Activated B cell treated with CpG ODN at 0.5 μM for 24 hours (primary cell): Measurements from ENCODE around the gene GLA. TPM values are rescaled to one million over a fixed set of nuclear protein-coding genes. Genes with fewer than 3 reads are reported as not detected.

Source experiments
- ATAC-seq: fragments of 200-7000 bp; cut with Tn5 transposase; one replicate; pipeline ENCODE4 v1.10.0; 2021; ENCODE audit warnings: low read depth, mild to moderate bottlenecking, moderate library complexity
- CTCF ChIA-PET: fragments of 350-600 bp; sonication (Branson Sonifier 250); formaldehyde crosslinking; loops from one replicate; lab custom pipeline; 2021; ENCODE audit warnings: antibody characterized with exemption; lab: Charles Lee
- POLR2A ChIA-PET: fragments of 350-600 bp; sonication (Branson Sonifier 250); formaldehyde crosslinking; loops from one replicate; lab custom pipeline; 2021; ENCODE audit warnings: antibody characterized with exemption; lab: Charles Lee
- DNase-seq: peaks from one replicate; pipeline ENCODE4 v3.0.0; 2022
- H3K27ac Mint-ChIP-seq: one replicate; pipeline ENCODE4 v1.8.0; 2020; ENCODE audit warnings: mixed read lengths
- H3K27me3 Mint-ChIP-seq: one replicate; pipeline ENCODE4 v1.8.0; 2021; ENCODE audit warnings: mixed read lengths
- H3K36me3 Mint-ChIP-seq: one replicate; pipeline ENCODE4 v1.8.0; 2021; ENCODE audit warnings: low read depth, mixed read lengths
- H3K4me1 Mint-ChIP-seq: one replicate; pipeline ENCODE4 v1.8.0; 2021; ENCODE audit warnings: mixed read lengths
- H3K4me3 Mint-ChIP-seq: one replicate; pipeline ENCODE4 v1.8.0; 2020; ENCODE audit warnings: mild to moderate bottlenecking, mixed read lengths
- H3K9me3 Mint-ChIP-seq: one replicate; pipeline ENCODE4 v1.8.0; 2020; ENCODE audit warnings: mixed read lengths
- intact Hi-C: fragments of 100-400 bp; cut with micrococcal nuclease; formaldehyde crosslinking; loops from one replicate; pipeline ENCODE4 v1.15.1; 2024
- total RNA-seq: library from RNA; stranded (reverse); gene quantifications from 2 replicates; pipeline ENCODE4 v1.2.3, GENCODE V29; 2022
- TF ChIP-seq, protein P1 (sequence below): fragments of 200-600 bp; IDR thresholded peaks from one replicate; pipeline ENCODE4 v1.8.0; 2022; ENCODE audit warnings: antibody characterized with exemption, mild to moderate bottlenecking

The GLA gene
- total RNA-seq, 1 donor from 2014 or later = 32.2 TPM

DNA sequence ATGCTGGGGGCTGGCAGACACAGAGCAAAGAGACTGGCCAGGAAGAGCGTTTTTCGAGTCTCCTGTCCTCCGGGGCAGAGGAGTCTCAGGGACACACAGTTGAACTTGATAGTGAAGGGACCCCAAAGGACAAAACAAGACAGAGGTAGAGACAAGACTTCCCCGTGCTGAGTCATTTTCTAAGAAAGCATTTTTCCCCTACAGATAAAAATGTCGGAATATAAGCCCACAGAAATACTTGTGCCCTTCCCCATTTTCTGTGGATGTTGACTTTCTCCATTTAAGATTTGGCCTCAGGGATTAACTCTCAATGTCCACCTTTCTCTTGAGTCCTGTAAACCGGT, 21.2 kb downstream of the GLA start:
- no peaks in the 10 kb centered on the region for H3K9me3 Mint-ChIP-seq
- H3K4me3 Mint-ChIP-seq = peak overlapping the region; percentile 97
- ChIA-PET CTCF (no interaction called here), POLR2A (interaction anchor here (0.7 to 1.9 kb wide), 3 partner anchors 9 to 60 kb away, joined by 3 to 7 read pairs (median 5); no protein-coding TSS in a partner anchor)
- peaks cover 51% of the 10 kb centered on the region for H3K4me1 Mint-ChIP-seq
- DNase-seq (no peak), ATAC-seq (no peak)
- H3K27me3 Mint-ChIP-seq = no peaks in the 10 kb centered on the region
- peaks cover 26% of the 10 kb centered on the region for H3K36me3 Mint-ChIP-seq
- intact Hi-C loops = loop anchor here (1.0 to 10.0 kb wide), 4 partner anchors 22 to 332 kb away; partner anchors contain the start of genes CENPI, HNRNPH2, TIMM8A and TRMT2B
- TF ChIP-seq, protein P1, sequence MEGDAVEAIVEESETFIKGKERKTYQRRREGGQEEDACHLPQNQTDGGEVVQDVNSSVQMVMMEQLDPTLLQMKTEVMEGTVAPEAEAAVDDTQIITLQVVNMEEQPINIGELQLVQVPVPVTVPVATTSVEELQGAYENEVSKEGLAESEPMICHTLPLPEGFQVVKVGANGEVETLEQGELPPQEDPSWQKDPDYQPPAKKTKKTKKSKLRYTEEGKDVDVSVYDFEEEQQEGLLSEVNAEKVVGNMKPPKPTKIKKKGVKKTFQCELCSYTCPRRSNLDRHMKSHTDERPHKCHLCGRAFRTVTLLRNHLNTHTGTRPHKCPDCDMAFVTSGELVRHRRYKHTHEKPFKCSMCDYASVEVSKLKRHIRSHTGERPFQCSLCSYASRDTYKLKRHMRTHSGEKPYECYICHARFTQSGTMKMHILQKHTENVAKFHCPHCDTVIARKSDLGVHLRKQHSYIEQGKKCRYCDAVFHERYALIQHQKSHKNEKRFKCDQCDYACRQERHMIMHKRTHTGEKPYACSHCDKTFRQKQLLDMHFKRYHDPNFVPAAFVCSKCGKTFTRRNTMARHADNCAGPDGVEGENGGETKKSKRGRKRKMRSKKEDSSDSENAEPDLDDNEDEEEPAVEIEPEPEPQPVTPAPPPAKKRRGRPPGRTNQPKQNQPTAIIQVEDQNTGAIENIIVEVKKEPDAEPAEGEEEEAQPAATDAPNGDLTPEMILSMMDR = no peak
- H3K27ac Mint-ChIP-seq = peak overlapping the region; percentile 98

DNA sequence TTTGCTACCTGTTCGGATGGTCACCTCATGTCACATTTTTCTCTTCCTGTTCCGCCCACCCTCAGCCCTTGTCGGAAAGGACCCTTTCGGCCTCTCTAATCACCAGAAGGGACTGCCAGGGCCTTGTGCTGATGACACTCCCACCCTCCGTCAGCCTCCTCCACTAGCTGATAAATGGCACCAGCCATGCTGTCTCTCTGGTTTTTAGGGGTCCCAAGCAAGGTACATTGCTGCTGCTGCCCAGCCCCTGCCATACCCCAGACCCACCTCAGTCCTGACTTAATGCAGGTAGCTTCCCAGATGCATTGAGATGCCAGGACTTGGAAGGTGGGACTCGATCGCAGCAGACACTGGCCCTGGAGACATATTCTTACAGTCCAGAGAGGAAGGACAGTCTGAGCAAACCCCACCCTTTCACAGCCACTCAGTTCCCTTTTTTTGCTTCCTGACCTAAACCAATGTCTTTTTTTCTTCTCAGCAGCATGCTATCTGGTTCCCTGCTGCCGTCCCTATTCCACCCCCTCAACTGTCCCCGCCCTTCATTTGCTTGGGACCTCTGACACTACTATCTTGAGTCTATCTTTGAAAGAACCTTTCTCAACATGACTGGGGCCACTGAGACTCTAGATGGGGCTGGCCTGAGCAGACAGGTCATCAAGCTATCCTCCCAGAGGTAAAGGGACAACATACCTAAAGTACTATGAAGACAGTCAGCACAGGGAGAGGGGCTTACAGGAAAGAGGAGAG, 21.8 kb downstream of the GLA start, which contains the start of gene BTK:
TSS of gene BTK (minus strand) at position 397 of the 747 bp plus-strand sequence. CDS start 10,907 bp downstream, outside the sequence.
- POLR2A ChIA-PET = interaction anchor here (0.7 to 1.9 kb wide), 10 partner anchors 9 to 60 kb away, joined by 3 to 10 read pairs (median 4); partner anchors contain the start of genes GLA, HNRNPH2 and TIMM8A
- peaks cover 20% of the 10 kb centered on the region for H3K36me3 Mint-ChIP-seq
- CTCF ChIA-PET = interaction anchor here (1.4 kb wide), 1 partner anchor 16 kb away, joined by 3 read pairs; no protein-coding TSS in a partner anchor
- intact Hi-C loops = loop anchor here (1.0 to 10.0 kb wide), 5 partner anchors 9 to 331 kb away; partner anchors contain the start of genes CENPI, HNRNPH2, TIMM8A and TRMT2B
- no peaks in the 10 kb centered on the region for H3K27me3 Mint-ChIP-seq
- peak; percentile 23 for DNase-seq
- H3K4me1 Mint-ChIP-seq = peaks cover 48% of the 10 kb centered on the region
- H3K27ac Mint-ChIP-seq = peak within 1 kb of the TSS; percentile 98
- no peaks in the 10 kb centered on the region for H3K9me3 Mint-ChIP-seq
- TF ChIP-seq, protein P1 = no peak
- peak within 1 kb of the TSS; percentile 97 for H3K4me3 Mint-ChIP-seq
- peak; percentile 67 for ATAC-seq

- Mint-ChIP-seq H3K27ac (peak overlapping the region; percentile 98), H3K27me3 (no peaks in the 10 kb centered on the region), H3K4me3 (peak overlapping the region; percentile 97), H3K36me3 (peaks cover 18% of the 10 kb centered on the region), H3K4me1 (peaks cover 43% of the 10 kb centered on the region), H3K9me3 (no peaks in the 10 kb centered on the region)
- no peak for DNase-seq
- ATAC-seq = no peak
- intact Hi-C loops = loop anchor here (1.0 to 10.0 kb wide), 3 partner anchors 8 to 330 kb away; partner anchors contain the start of genes CENPI and TRMT2B
- CTCF ChIA-PET = interaction anchor here (1.4 kb wide), 1 partner anchor 16 kb away, joined by 3 read pairs; no protein-coding TSS in a partner anchor
- POLR2A ChIA-PET = interaction anchor here (0.7 to 1.9 kb wide), 9 partner anchors 8 to 36 kb away, joined by 3 to 10 read pairs (median 4); partner anchors contain the start of genes GLA, HNRNPH2 and TIMM8A
- TF ChIP-seq, protein P1 = no peak
These were observed 22.6 kb downstream of the GLA start for GRCh38 chrX:101385026-101385684.

DNA sequence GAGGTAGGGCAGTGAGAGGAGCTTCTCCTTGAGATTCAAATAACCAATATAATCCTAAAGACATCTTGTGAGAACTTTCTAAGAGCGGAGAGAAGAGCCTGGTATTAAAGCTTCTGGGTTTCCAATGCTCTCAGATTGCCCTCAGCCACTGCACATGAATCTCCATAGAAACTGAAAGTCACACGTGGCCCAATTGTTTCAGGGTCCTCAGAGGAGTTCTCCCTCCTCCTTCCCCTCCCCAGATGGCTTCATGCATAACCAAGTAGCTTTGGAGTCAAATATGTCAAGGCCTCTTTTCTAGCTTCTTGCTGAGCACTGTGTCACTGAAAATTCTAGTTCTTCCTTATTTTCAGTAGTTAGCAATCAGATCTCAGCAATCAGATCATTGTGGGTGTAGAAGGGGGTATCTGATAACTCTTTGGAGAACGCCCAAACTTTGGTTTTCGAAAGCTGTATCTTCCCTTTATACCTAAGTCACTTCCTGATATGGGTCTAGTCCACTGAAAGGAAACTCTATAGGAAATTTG, 24.0 kb downstream of the GLA start:
- ATAC-seq (peak; percentile 51), DNase-seq (no peak)
- Mint-ChIP-seq H3K4me3 (peak overlapping the region; percentile 97), H3K9me3 (no peaks in the 10 kb centered on the region), H3K27ac (peak overlapping the region; percentile 98), H3K27me3 (no peaks in the 10 kb centered on the region), H3K36me3 (peaks cover 24% of the 10 kb centered on the region), H3K4me1 (peaks cover 49% of the 10 kb centered on the region)
- TF ChIP-seq, protein P1 = no peak
- intact Hi-C loops = loop anchor here (1.0 to 10.0 kb wide), 3 partner anchors 12 to 329 kb away; partner anchors contain the start of genes CENPI and TRMT2B
- CTCF ChIA-PET = no interaction called here
- POLR2A ChIA-PET = interaction anchor here (0.8 to 2.0 kb wide), 6 partner anchors 9 to 548 kb away, joined by 3 to 11 read pairs (median 6); partner anchors contain the start of genes GLA, HNRNPH2, TIMM8A and ZMAT1
